Midbrain (tissue), 1 donor: Measurements from ENCODE around the gene NEU3.
A peak's percentile ranks its signal among the peaks of the same experiment; 100 is the strongest.
"Not testable (repeated sequence)": the region's sequence is repeated elsewhere in the genome, so short reads cannot be mapped to it uniquely, and the experiment has no call there.

Experiments
- DNase-seq: peaks from one replicate; lab custom pipeline; 2025; lab: John Stamatoyannopoulos, UW

Gene NEU3

GRCh38 chr11:74984730-74985129, 4.0 kb upstream of the NEU3 start:
- DNase-seq: no peak

- no peak for DNase-seq
Measured at GRCh38 chr11:74989260-74989638, 516 bp downstream of the NEU3 start.

GRCh38 chr11:74990150-74990549, 1.4 kb downstream of the NEU3 start:
- not testable (repeated sequence) for DNase-seq

DNA sequence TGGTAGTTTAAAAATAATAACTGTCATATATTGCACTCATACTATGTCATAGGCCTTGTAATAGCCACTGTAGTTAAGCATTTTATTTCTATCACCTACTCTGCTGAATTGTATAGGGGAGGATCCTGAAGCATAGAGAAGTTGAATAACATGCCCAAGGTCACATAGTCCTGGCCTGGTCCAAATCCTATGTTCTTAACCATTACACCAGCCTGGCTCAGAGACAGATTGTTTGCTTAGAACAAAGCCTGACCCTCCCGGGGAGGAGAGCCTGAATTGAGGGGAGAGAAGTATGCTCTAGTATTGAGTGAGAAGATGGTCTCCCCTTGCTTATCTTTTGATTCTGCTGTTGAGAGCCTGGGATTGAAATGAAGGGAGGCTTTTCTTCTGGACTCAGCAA, 2.2 kb downstream of the NEU3 start:
- DNase-seq: no peak

- DNase-seq: no peak
Measured at GRCh38 chr11:74992852-74993251, 4.1 kb downstream of the NEU3 start.

DNA sequence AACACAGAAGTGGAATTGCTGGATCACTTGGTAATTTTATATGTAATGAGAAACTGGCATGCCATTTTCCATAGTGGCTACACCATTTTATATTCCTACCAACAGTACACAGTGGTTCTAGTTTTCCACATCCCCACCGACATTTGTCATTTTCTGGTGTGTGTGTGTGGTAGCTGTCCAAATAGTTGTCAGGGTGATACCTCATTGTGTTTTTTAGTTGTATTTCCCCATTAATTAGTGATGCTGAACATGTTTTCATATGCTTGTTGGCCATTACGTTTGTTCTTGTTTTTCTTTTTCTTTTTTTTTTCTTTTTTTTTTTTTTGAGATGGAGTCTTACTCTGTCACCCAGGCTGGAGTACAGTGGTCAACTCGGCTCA, 12.2 kb downstream of the NEU3 start:
- DNase-seq: no peak

- DNase-seq: no peak
Measured at GRCh38 chr11:75001686-75002085, 13.0 kb downstream of the NEU3 start.

DNA sequence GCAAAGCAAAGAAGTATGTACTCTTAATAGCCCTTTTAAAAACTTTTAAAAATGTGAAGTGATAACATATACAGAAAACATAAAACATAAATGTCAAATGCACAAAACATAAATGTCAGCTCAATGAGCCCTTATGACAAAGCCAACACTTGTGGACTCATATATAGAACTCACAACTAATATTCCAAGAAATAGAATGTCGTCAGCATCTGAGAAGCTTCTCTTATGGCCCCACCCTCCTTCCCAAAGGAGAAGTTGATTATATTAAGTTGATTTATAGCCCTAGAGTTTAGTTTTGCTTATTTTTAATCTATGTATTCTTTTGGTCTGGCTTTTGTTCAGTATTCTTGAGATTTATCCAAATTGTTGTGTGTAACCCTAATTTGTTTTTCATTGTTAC, 13.8 kb downstream of the NEU3 start:
- DNase-seq: no peak

- no peak for DNase-seq
Measured at GRCh38 chr11:75004215-75004614, 15.5 kb downstream of the NEU3 start.

- DNase-seq: no peak
Measured at GRCh38 chr11:75011357-75011756, 22.6 kb downstream of the NEU3 start.

DNA sequence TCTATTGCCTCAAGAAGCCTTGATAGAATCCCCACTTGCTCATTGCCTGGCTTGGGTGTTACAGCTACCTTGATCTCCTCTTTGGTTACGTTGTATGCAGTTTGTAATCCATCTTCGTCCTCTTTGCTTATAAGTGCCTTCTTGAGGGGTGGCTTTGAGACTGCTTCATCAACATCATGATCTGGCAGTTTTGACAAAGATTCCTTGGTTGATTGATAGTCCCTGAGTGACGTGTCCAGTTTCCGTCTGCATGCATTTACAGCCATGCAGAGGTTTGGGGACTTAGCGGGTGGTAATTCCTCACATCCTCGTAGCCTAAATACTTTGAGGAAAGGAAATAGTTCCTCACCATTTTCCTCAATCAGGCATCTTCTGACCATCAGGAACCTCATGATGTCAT, 23.1 kb downstream of the NEU3 start:
- no peak for DNase-seq

DNA sequence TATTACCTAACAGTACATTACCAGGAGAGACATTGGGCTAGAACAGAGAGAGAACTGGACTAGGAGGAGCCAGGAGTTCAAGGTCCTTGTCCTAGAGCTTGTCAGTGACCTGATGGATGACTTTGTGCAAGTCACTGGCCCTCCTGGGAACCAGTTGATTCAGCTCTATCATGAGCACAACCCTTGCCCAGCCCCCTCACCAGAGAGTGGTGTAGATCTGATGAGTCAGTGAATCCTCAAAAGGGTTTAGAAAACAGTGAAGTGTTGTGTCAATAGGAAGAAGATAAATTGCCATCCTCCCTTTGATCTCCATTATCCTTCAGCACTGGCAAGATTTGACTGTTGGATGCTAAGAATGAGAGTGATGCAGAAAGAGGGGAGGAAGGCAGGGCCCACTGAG, 24.3 kb downstream of the NEU3 start:
- no peak for DNase-seq

- DNase-seq: no peak
Measured at GRCh38 chr11:75014129-75014528, 25.4 kb downstream of the NEU3 start.

GRCh38 chr11:75019200-75019599, 30.5 kb downstream of the NEU3 start:
- DNase-seq: not testable (repeated sequence)

DNA sequence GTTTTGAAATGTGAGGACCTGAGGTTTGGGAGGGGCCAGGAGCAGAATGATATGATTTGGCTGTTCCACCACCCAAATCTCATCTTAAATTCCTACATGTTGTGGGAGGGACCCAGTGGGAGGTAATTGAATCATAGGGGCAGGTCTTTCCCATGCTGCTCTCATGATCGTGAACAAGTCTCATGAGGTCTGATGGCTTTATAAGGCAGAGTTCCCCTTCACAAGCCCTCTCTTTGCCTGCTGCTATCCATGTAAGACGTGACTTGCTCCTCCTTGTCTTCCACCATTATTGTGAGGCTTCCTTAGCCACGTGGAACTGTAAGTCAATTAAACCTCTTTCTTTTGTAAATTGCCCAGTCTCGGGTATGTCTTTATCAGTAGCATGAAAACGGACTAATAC, 31.6 kb downstream of the NEU3 start:
- not testable (repeated sequence) for DNase-seq

GRCh38 chr11:75022296-75022695, 33.6 kb downstream of the NEU3 start:
- no peak for DNase-seq

- peak; percentile 86 for DNase-seq
Measured at GRCh38 chr11:75022759-75023396, 34.1 kb downstream of the NEU3 start.

DNA sequence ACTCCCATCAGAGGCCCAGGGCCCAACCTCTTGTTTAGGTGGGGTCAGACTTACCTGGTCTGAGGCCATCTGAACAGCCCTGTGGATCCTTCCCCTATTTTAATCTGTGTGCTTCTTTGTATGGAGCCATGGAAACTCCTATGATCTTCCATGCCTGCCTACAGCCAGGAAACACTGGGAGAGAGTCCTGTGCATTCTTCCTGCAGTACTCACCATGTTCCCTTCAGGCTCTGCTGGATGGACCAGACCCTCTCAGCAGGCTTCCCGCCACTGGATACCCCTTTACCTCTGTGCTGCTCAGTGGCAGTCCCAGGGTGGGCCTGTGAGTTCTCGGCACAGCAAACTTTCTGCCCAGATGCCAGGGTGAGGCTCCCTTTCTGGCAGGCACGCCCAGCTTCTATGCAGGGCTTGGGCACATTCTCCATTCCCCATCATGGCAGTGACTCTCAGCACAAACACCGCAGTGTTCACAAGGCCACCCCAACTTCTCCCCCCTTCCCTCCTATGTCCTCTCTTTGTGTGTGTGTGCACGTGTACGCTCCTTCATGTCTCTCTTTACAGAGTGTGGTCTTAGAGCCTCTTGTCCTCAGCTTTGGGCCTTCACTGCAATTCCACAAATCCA, 34.8 kb downstream of the NEU3 start:
- no peak for DNase-seq

GRCh38 chr11:75024068-75024449, 35.3 kb downstream of the NEU3 start:
- peak; percentile 29 for DNase-seq

- DNase-seq: no peak
Measured at GRCh38 chr11:75024764-75025211, 36.1 kb downstream of the NEU3 start.

- DNase-seq: no peak
Measured at GRCh38 chr11:75025561-75025960, 36.8 kb downstream of the NEU3 start.

GRCh38 chr11:75028321-75028720, 39.6 kb downstream of the NEU3 start:
- no peak for DNase-seq

- DNase-seq: no peak
Measured at GRCh38 chr11:75028724-75029123, 40.0 kb downstream of the NEU3 start.
